Tibial nerve (tissue), 3 donors: ENCODE results near the gene AMPD3.

ENCODE experiments used
- POLR2A ChIP-seq, 2 donors: fragments of 450-650 bp; IDR thresholded peaks; one replicate each; pipeline ENCODE4 v1.6.1; 2017; ENCODE audit warnings: antibody characterized with exemption in 2 of 2, mild to moderate bottlenecking in 2 of 2, moderate library complexity in 2 of 2
- TF ChIP-seq, protein P1 (sequence below), 5 experiments: fragments of 200-600 bp in 3 of 5; fragments of 450-650 bp in 2 of 5; sonication (generic) in 3 of 5; IDR thresholded peaks; one replicate each; pipeline ENCODE4 v1.5.1; 2016 to 2019; ENCODE audit warnings: antibody characterized with exemption in 5 of 5, mild to moderate bottlenecking in 3 of 5, moderate library complexity in 2 of 5

DNA sequence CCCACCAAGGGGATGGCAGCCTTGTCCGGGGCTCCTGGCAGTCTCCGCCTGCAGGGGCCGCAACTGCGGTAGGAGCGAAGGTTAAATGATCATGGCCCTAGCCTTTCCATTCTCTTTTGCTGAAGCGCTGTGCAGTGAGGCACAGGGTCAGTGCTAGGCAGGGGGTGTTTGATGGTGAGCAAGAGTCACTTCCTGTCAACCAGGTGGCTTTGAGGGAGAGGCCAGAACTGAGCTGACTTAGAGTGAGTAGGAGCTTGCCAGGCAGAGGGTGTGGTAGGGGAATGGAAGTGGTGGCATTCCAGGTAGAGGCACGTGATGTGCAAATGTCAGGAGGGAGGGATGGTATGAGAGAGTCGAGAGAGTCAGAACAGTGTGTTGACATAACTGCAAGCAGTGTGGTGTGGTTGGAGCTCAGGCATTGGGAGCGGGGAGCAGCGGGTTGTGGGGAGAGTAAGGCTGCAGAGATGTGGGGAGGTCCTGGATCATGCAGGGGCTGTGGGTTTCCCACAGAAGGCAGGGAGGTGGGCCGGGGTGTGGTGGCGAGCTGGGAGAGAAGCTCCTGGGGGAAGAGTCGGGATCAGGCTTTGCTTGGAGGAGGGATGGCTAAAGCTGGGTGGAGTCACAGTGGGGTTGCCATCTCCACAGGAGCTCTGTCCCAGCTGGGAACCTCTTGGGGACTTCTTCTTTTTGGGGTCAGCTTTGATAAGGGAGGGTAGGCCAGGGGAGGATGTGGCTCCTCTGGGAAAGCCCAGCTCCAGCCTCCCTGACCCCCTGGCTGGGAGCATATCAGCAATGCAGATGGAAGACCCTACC is 33.3 kb downstream of the AMPD3 start:
- TF ChIP-seq, protein P1, sequence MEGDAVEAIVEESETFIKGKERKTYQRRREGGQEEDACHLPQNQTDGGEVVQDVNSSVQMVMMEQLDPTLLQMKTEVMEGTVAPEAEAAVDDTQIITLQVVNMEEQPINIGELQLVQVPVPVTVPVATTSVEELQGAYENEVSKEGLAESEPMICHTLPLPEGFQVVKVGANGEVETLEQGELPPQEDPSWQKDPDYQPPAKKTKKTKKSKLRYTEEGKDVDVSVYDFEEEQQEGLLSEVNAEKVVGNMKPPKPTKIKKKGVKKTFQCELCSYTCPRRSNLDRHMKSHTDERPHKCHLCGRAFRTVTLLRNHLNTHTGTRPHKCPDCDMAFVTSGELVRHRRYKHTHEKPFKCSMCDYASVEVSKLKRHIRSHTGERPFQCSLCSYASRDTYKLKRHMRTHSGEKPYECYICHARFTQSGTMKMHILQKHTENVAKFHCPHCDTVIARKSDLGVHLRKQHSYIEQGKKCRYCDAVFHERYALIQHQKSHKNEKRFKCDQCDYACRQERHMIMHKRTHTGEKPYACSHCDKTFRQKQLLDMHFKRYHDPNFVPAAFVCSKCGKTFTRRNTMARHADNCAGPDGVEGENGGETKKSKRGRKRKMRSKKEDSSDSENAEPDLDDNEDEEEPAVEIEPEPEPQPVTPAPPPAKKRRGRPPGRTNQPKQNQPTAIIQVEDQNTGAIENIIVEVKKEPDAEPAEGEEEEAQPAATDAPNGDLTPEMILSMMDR (IDR thresholded peaks at IDR 0.05) = no peak
- no peak for TF ChIP-seq POLR2A (IDR thresholded peaks at IDR 0.05)
